Measurements from ENCODE around the gene ITGAD. TPM values are rescaled to one million over a fixed set of nuclear protein-coding genes. Genes with fewer than 3 reads are reported as not detected.

ITGAD gene
- total and polyA plus RNA-seq, 10 donors: 1.2 to 25.8 (median 17.2) TPM

GRCh38 chr16:31367853-31368252 is 25.3 kb upstream of the ITGAD start:
- no peak for DNase-seq
- Histone ChIP-seq H3K4me3 (peak overlapping the region in 1 of 8 donors; percentile 19), H3K9me3 (no peaks in the 10 kb centered on the region), H3K36me3 (peaks cover 0 to 43% (median 2%) of the 10 kb centered on the region in 6 donors), H3K27ac (peak overlapping the region in 6 of 8 donors; percentile 61 to 85 (median 73)), H3K27me3 (replicated peaks in 1 of 7) (no peaks in the 10 kb centered on the region), H3K4me1 (peaks cover 0 to 57% (median 16%) of the 10 kb centered on the region in 6 donors)
- peak in 2 of 3 donors; percentile 17 to 65 for TF ChIP-seq POLR2AphosphoS5 (IDR thresholded peaks at IDR 0.05)
- no peak for TF ChIP-seq POLR2A (IDR thresholded peaks at IDR 0.05)
- 18 to 32% (median 24%) methylated on average over 3 of the region's 3 CpGs for WGBS, 5 donors
- intact Hi-C loops (cut with DNase I; ENCODE audit: low total_unique reads): no loop called here

GRCh38 chr16:31371008-31371407 is 22.1 kb upstream of the ITGAD start:
- intact Hi-C loops (cut with DNase I; ENCODE audit: low total_unique reads): no loop called here
- peaks cover 0 to 56% (median 2%) of the 10 kb centered on the region in 6 donors for H3K36me3 ChIP-seq
- peaks cover 0 to 6% (median 0%) of the 10 kb centered on the region in 7 donors for H3K27me3 ChIP-seq (replicated peaks in 1 of 7)
- peaks cover 0 to 12% (median 3%) of the 10 kb centered on the region in 8 donors for H3K9me3 ChIP-seq
- peaks cover 0 to 31% (median 15%) of the 10 kb centered on the region in 6 donors for H3K4me1 ChIP-seq
- H3K4me3 ChIP-seq: no peak overlapping the region
- DNase-seq: no peak
- TF ChIP-seq POLR2A (IDR thresholded peaks at IDR 0.05): no peak
- TF ChIP-seq CTCF (IDR thresholded peaks at IDR 0.05 in 8 of 11, conservative IDR thresholded peaks at IDR 0.05 in 3 of 11): no peak
- TF ChIP-seq POLR2AphosphoS5 (IDR thresholded peaks at IDR 0.05): no peak
- WGBS, 5 donors: 91 to 97% (median 93%) methylated on average over 9 to 12 of the region's 12 CpGs
- no peak overlapping the region for H3K27ac ChIP-seq

- intact Hi-C loops (cut with DNase I; ENCODE audit: low total_unique reads): no loop called here
- H3K36me3 ChIP-seq: peaks cover 0 to 62% (median 3%) of the 10 kb centered on the region in 6 donors
- no peak for DNase-seq
- peaks cover 0 to 6% (median 0%) of the 10 kb centered on the region in 7 donors for H3K27me3 ChIP-seq (replicated peaks in 1 of 7)
- TF ChIP-seq POLR2AphosphoS5 (IDR thresholded peaks at IDR 0.05) (peak in 1 of 3 donors; percentile 6), CTCF (IDR thresholded peaks at IDR 0.05 in 8 of 11, conservative IDR thresholded peaks at IDR 0.05 in 3 of 11) (no peak)
- no peak overlapping the region for H3K4me3 ChIP-seq
- WGBS, 5 donors: 80 to 85% (median 82%) methylated on average over 42 of the region's 42 CpGs
- H3K27ac ChIP-seq: no peak overlapping the region
- H3K4me1 ChIP-seq: peaks cover 0 to 23% (median 9%) of the 10 kb centered on the region in 6 donors
- H3K9me3 ChIP-seq: peaks cover 0 to 12% (median 3%) of the 10 kb centered on the region in 8 donors
These were observed 21.3 kb upstream of the ITGAD start for GRCh38 chr16:31371619-31372484.

- Histone ChIP-seq H3K27me3 (replicated peaks in 1 of 7) (peaks cover 0 to 6% (median 0%) of the 10 kb centered on the region in 7 donors), H3K27ac (no peak overlapping the region), H3K9me3 (peaks cover 0 to 12% (median 3%) of the 10 kb centered on the region in 8 donors), H3K4me3 (no peak overlapping the region), H3K4me1 (peaks cover 0 to 9% (median under 1%) of the 10 kb centered on the region in 6 donors), H3K36me3 (peaks cover 0 to 76% (median 7%) of the 10 kb centered on the region in 6 donors)
- no peak for DNase-seq
- 81 to 92% (median 84%) methylated on average over 14 of the region's 14 CpGs for WGBS, 5 donors
- intact Hi-C loops (cut with DNase I; ENCODE audit: low total_unique reads): no loop called here
- peak in 1 of 3 donors; percentile 51 for TF ChIP-seq POLR2AphosphoS5 (IDR thresholded peaks at IDR 0.05)
- TF ChIP-seq POLR2A (IDR thresholded peaks at IDR 0.05): no peak
These were observed 19.9 kb upstream of the ITGAD start for GRCh38 chr16:31373235-31373634.

- DNase-seq: no peak
- TF ChIP-seq POLR2AphosphoS5 (IDR thresholded peaks at IDR 0.05) (no peak), POLR2A (IDR thresholded peaks at IDR 0.05) (no peak), CTCF (IDR thresholded peaks at IDR 0.05 in 8 of 11, conservative IDR thresholded peaks at IDR 0.05 in 3 of 11) (no peak)
- peaks cover 0 to 12% (median 3%) of the 10 kb centered on the region in 8 donors for H3K9me3 ChIP-seq
- no peaks in the 10 kb centered on the region for H3K4me1 ChIP-seq
- no peak overlapping the region for H3K27ac ChIP-seq
- peaks cover 0 to 6% (median 0%) of the 10 kb centered on the region in 7 donors for H3K27me3 ChIP-seq (replicated peaks in 1 of 7)
- WGBS, 5 donors: 90 to 96% (median 96%) methylated on average over 5 of the region's 5 CpGs
- no peak overlapping the region for H3K4me3 ChIP-seq
- H3K36me3 ChIP-seq: peaks cover 0 to 88% (median 10%) of the 10 kb centered on the region in 6 donors
- intact Hi-C loops (cut with DNase I; ENCODE audit: low total_unique reads): no loop called here
These were observed 17.9 kb upstream of the ITGAD start for GRCh38 chr16:31375231-31375630.
